Astrocyte (in vitro differentiated cells and primary cell): Measurements from ENCODE around the gene EXO1. TPM values are rescaled to one million over a fixed set of nuclear protein-coding genes. Genes with fewer than 3 reads are reported as not detected.

Experiments used
- DNase-seq: peaks from one replicate; pipeline ENCODE4 v3.0.0-alpha.2; 2010; ENCODE audit warnings: low read depth
- FAIRE-seq: peaks from 2 replicates; lab custom pipeline; 2011; peaks lifted over from hg19 to GRCh38; lab: Jason Lieb, UNC
- H2AFZ ChIP-seq: 2 replicates; pipeline ENCODE4 v1.6.0; 2012; ENCODE audit warnings: low read depth, low read length, inconsistent platforms
- H3K27ac ChIP-seq: 2 replicates; pipeline ENCODE4 v1.5.1; 2011; ENCODE audit warnings: low read depth, low read length, inconsistent platforms
- H3K27me3 ChIP-seq: 2 replicates; pipeline ENCODE4 v1.6.0; 2011; ENCODE audit warnings: low read length, inconsistent platforms; ENCODE audit not compliant: insufficient read depth
- H3K36me3 ChIP-seq: 2 replicates; pipeline ENCODE4 v1.5.1; 2011; ENCODE audit warnings: low read length, inconsistent platforms; ENCODE audit not compliant: insufficient read depth
- H3K4me1 ChIP-seq: 2 replicates; pipeline ENCODE4 v1.5.1; 2011; ENCODE audit warnings: low read length, inconsistent platforms; ENCODE audit not compliant: insufficient read depth
- H3K4me2 ChIP-seq: 2 replicates; pipeline ENCODE4 v1.6.0; 2012; ENCODE audit warnings: low read length, inconsistent platforms
- H3K4me3 ChIP-seq: 2 replicates; pipeline ENCODE4 v1.5.1; 2011; ENCODE audit warnings: low read depth, mild to moderate bottlenecking, low read length, inconsistent platforms; ENCODE audit not compliant: insufficient read depth
- H3K79me2 ChIP-seq: 2 replicates; pipeline ENCODE4 v1.6.0; 2012; ENCODE audit warnings: mild to moderate bottlenecking, low read length, inconsistent platforms; ENCODE audit not compliant: insufficient read depth
- H3K9ac ChIP-seq: 2 replicates; pipeline ENCODE4 v1.6.0; 2012; ENCODE audit warnings: mild to moderate bottlenecking, low read length, inconsistent platforms
- H3K9me3 ChIP-seq: 2 replicates; pipeline ENCODE4 v1.5.1; 2012; ENCODE audit warnings: low read depth, mild to moderate bottlenecking, low read length, inconsistent platforms; ENCODE audit not compliant: insufficient read depth
- H4K20me1 ChIP-seq: 2 replicates; pipeline ENCODE4 v1.6.0; 2012; ENCODE audit warnings: low read length, inconsistent platforms; ENCODE audit not compliant: insufficient read depth
- H3K27ac Mint-ChIP-seq: one replicate; pipeline ENCODE4 v1.8.0; 2021; ENCODE audit warnings: mild to moderate bottlenecking, mixed read lengths; ENCODE audit not compliant: unreplicated experiment
- H3K27me3 Mint-ChIP-seq: one replicate; pipeline ENCODE4 v1.8.0; 2021; ENCODE audit warnings: low read depth, mixed read lengths; ENCODE audit not compliant: unreplicated experiment
- H3K36me3 Mint-ChIP-seq: one replicate; pipeline ENCODE4 v1.8.0; 2021; ENCODE audit warnings: low read depth, mixed read lengths; ENCODE audit not compliant: unreplicated experiment
- H3K4me1 Mint-ChIP-seq: one replicate; pipeline ENCODE4 v1.8.0; 2021; ENCODE audit warnings: low read depth, mixed read lengths; ENCODE audit not compliant: unreplicated experiment
- H3K4me3 Mint-ChIP-seq: one replicate; pipeline ENCODE4 v1.8.0; 2021; ENCODE audit warnings: mild to moderate bottlenecking, moderate library complexity, mixed read lengths; ENCODE audit not compliant: unreplicated experiment
- H3K9me3 Mint-ChIP-seq: one replicate; pipeline ENCODE4 v1.8.0; 2021; ENCODE audit warnings: mild to moderate bottlenecking, mixed read lengths; ENCODE audit not compliant: unreplicated experiment
- CTCF ChIP-seq: IDR thresholded peaks from 2 replicates; pipeline ENCODE4 v1.5.1; 2011; ENCODE audit warnings: low read depth, mild to moderate bottlenecking, inconsistent platforms, low read length, moderate library complexity; ENCODE audit not compliant: insufficient read depth
- EZH2 ChIP-seq: IDR thresholded peaks from 2 replicates; pipeline ENCODE4 v1.6.1; 2012; ENCODE audit warnings: mild to moderate bottlenecking, low read length, inconsistent platforms; ENCODE audit not compliant: insufficient read depth
- total RNA-seq: library from RNA; stranded (reverse); gene quantifications from 2 replicates; pipeline ENCODE4 v1.2.1, GENCODE V29; 2021

The EXO1 gene
- total RNA-seq, 1 donor from 2014 or later, result 3.8 TPM

- Mint-ChIP-seq H3K27me3 (no peaks in the 10 kb centered on the region), H3K9me3 (no peaks in the 10 kb centered on the region), H3K4me1 (no peaks in the 10 kb centered on the region), H3K27ac (no peak overlapping the region), H3K4me3 (no peak overlapping the region), H3K36me3 (no peaks in the 10 kb centered on the region)
- H3K27ac ChIP-seq, result no peak overlapping the region
- no peak overlapping the region for H3K4me2 ChIP-seq
- DNase-seq, result no peak
- no peaks in the 10 kb centered on the region for H3K9me3 ChIP-seq
- no peak overlapping the region for H3K9ac ChIP-seq
- no peak overlapping the region for H3K4me3 ChIP-seq
- H3K4me1 ChIP-seq, result no peaks in the 10 kb centered on the region
- H4K20me1 ChIP-seq, result no peaks in the 10 kb centered on the region
- FAIRE-seq, result no peak
- no peaks in the 10 kb centered on the region for H3K27me3 ChIP-seq
- no peaks in the 10 kb centered on the region for H3K79me2 ChIP-seq
- no peak overlapping the region for H2AFZ ChIP-seq
- TF ChIP-seq CTCF (no peak), EZH2 (no peak)
- H3K36me3 ChIP-seq, result no peaks in the 10 kb centered on the region
Measured at GRCh38 chr1:241810769-241811405, 37.1 kb upstream of the EXO1 start.

GRCh38 chr1:241813768-241814320, 34.2 kb upstream of the EXO1 start:
- FAIRE-seq (no peak), DNase-seq (no peak)
- H4K20me1 ChIP-seq, result no peaks in the 10 kb centered on the region
- Mint-ChIP-seq H3K27ac (no peak overlapping the region), H3K4me3 (no peak overlapping the region), H3K36me3 (no peaks in the 10 kb centered on the region), H3K27me3 (no peaks in the 10 kb centered on the region), H3K9me3 (no peaks in the 10 kb centered on the region), H3K4me1 (peaks cover 6% of the 10 kb centered on the region)
- no peaks in the 10 kb centered on the region for H3K27me3 ChIP-seq
- no peaks in the 10 kb centered on the region for H3K9me3 ChIP-seq
- TF ChIP-seq CTCF, result no peak
- no peak for TF ChIP-seq EZH2
- no peak overlapping the region for H3K4me3 ChIP-seq
- no peak overlapping the region for H3K4me2 ChIP-seq
- no peaks in the 10 kb centered on the region for H3K4me1 ChIP-seq
- no peak overlapping the region for H3K9ac ChIP-seq
- no peaks in the 10 kb centered on the region for H3K79me2 ChIP-seq
- no peak overlapping the region for H2AFZ ChIP-seq
- H3K36me3 ChIP-seq, result no peaks in the 10 kb centered on the region
- H3K27ac ChIP-seq, result no peak overlapping the region

- no peaks in the 10 kb centered on the region for H3K27me3 Mint-ChIP-seq
- no peak overlapping the region for H3K4me3 Mint-ChIP-seq
- FAIRE-seq, result no peak
- no peaks in the 10 kb centered on the region for H3K36me3 Mint-ChIP-seq
- Histone ChIP-seq H3K4me3 (no peak overlapping the region), H3K27ac (no peak overlapping the region), H3K79me2 (no peaks in the 10 kb centered on the region), H3K36me3 (no peaks in the 10 kb centered on the region), H2AFZ (no peak overlapping the region), H3K9ac (no peak overlapping the region), H3K27me3 (no peaks in the 10 kb centered on the region), H4K20me1 (no peaks in the 10 kb centered on the region), H3K4me1 (no peaks in the 10 kb centered on the region), H3K9me3 (no peaks in the 10 kb centered on the region), H3K4me2 (no peak overlapping the region)
- no peak for DNase-seq
- H3K4me1 Mint-ChIP-seq, result peaks cover 6% of the 10 kb centered on the region
- TF ChIP-seq EZH2, result no peak
- TF ChIP-seq CTCF, result no peak
- H3K27ac Mint-ChIP-seq, result no peak overlapping the region
- H3K9me3 Mint-ChIP-seq, result no peaks in the 10 kb centered on the region
Measured at GRCh38 chr1:241816008-241816407, 32.0 kb upstream of the EXO1 start.
